H9 (cell line): ENCODE data around the gene DBN1. TPM values are rescaled to one million over a fixed set of nuclear protein-coding genes. Genes with fewer than 3 reads are reported as not detected.

Source experiments
- DNase-seq: peaks from one replicate; pipeline ENCODE4 v3.0.0-alpha.2; 2017
- H2AFZ ChIP-seq: one replicate; pipeline ENCODE4 v1.6.1; 2013; ENCODE audit warnings: mild to moderate bottlenecking, low read length, control low read depth, moderate library complexity
- H2AK5ac ChIP-seq: 2 replicates; pipeline ENCODE4 v1.6.1; 2013; ENCODE audit warnings: low read length, control low read depth, mixed read lengths; ENCODE audit not compliant: insufficient read length
- H2BK120ac ChIP-seq: one replicate; pipeline ENCODE4 v1.6.1; 2013; ENCODE audit warnings: low read depth, mild to moderate bottlenecking, low read length, control low read depth, inconsistent platforms; ENCODE audit not compliant: poor library complexity, severe bottlenecking
- H2BK12ac ChIP-seq: 2 replicates; pipeline ENCODE4 v1.6.1; 2013; ENCODE audit warnings: low read length, control low read depth, mixed read lengths, low read depth; ENCODE audit not compliant: insufficient read length
- H2BK15ac ChIP-seq: 2 replicates; pipeline ENCODE4 v1.6.1; 2013; ENCODE audit warnings: low read depth, low read length, control low read depth
- H2BK20ac ChIP-seq: one replicate; pipeline ENCODE4 v1.6.1; 2013; ENCODE audit warnings: low read depth, mild to moderate bottlenecking, low read length, control low read depth, inconsistent platforms; ENCODE audit not compliant: poor library complexity, severe bottlenecking
- H2BK5ac ChIP-seq: 2 replicates; pipeline ENCODE4 v1.6.1; 2013; ENCODE audit warnings: low read length, control low read depth, mixed read lengths; ENCODE audit not compliant: insufficient read length
- H3K14ac ChIP-seq: 2 replicates; pipeline ENCODE4 v1.6.1; 2013; ENCODE audit warnings: low read length, control low read depth; ENCODE audit not compliant: insufficient read depth
- H3K18ac ChIP-seq: 2 replicates; pipeline ENCODE4 v1.6.1; 2013; ENCODE audit warnings: low read depth, mild to moderate bottlenecking, mixed read lengths, low read length, control low read depth; ENCODE audit not compliant: insufficient read length
- H3K23ac ChIP-seq: 2 replicates; pipeline ENCODE4 v1.6.1; 2013; ENCODE audit warnings: low read length, control low read depth, mixed read lengths, low read depth; ENCODE audit not compliant: insufficient read length
- H3K23me2 ChIP-seq: 2 replicates; pipeline ENCODE4 v1.6.1; 2013; ENCODE audit warnings: low read depth, mild to moderate bottlenecking, mixed read lengths, low read length, control low read depth; ENCODE audit not compliant: insufficient read length, poor library complexity, severe bottlenecking
- H3K27ac ChIP-seq: 2 replicates; pipeline ENCODE4 v1.5.1; 2013; ENCODE audit warnings: low read length, control low read depth, mixed read lengths, low read depth; ENCODE audit not compliant: insufficient read length
- H3K27me3 ChIP-seq: 2 replicates; pipeline ENCODE4 v1.6.1; 2013; ENCODE audit warnings: low read length, control low read depth, inconsistent platforms; ENCODE audit not compliant: insufficient read depth
- H3K4ac ChIP-seq: 2 replicates; pipeline ENCODE4 v1.6.1; 2013; ENCODE audit warnings: low read depth, mild to moderate bottlenecking, control low read depth, inconsistent platforms, low read length, moderate library complexity
- H3K4me1 ChIP-seq: 2 replicates; pipeline ENCODE4 v1.6.1; 2013; ENCODE audit warnings: low read length, control low read depth, inconsistent platforms; ENCODE audit not compliant: insufficient read depth
- H3K4me2 ChIP-seq: 2 replicates; pipeline ENCODE4 v1.6.1; 2013; ENCODE audit warnings: low read length, control low read depth, mixed read lengths; ENCODE audit not compliant: insufficient read length, insufficient read depth
- H3K56ac ChIP-seq: 2 replicates; pipeline ENCODE4 v1.6.1; 2013; ENCODE audit warnings: low read depth, mild to moderate bottlenecking, mixed read lengths, low read length, control low read depth; ENCODE audit not compliant: insufficient read length
- H3K79me1 ChIP-seq: 2 replicates; pipeline ENCODE4 v1.6.1; 2013; ENCODE audit warnings: low read depth, mild to moderate bottlenecking, moderate library complexity, low read length, control low read depth, inconsistent platforms; ENCODE audit not compliant: insufficient read depth, poor library complexity, severe bottlenecking
- H3K79me2 ChIP-seq: 2 replicates; pipeline ENCODE4 v1.6.1; 2013; ENCODE audit warnings: low read length, control low read depth, inconsistent platforms; ENCODE audit not compliant: insufficient read depth
- H3K9ac ChIP-seq: 2 replicates; pipeline ENCODE4 v1.6.1; 2013; ENCODE audit warnings: low read length, control low read depth, mixed read lengths; ENCODE audit not compliant: insufficient read length; ENCODE audit errors: extremely low read depth
- H3K9me3 ChIP-seq: one replicate; pipeline ENCODE4 v1.6.1; 2013; ENCODE audit warnings: low read depth, low read length, inconsistent platforms; ENCODE audit not compliant: control insufficient read depth
- H3T11ph ChIP-seq: one replicate; pipeline ENCODE4 v1.6.1; 2013; ENCODE audit warnings: mild to moderate bottlenecking, low read length, control low read depth, inconsistent platforms
- H4K20me1 ChIP-seq: one replicate; pipeline ENCODE4 v1.6.1; 2013; ENCODE audit not compliant: control insufficient read depth, insufficient read length, insufficient read depth
- H4K5ac ChIP-seq: 2 replicates; pipeline ENCODE4 v1.6.1; 2013; ENCODE audit warnings: low read depth, mild to moderate bottlenecking, mixed read lengths, low read length, control low read depth; ENCODE audit not compliant: insufficient read length
- H4K8ac ChIP-seq: replicated peaks from 2 replicates; pipeline ENCODE4 v1.6.1; 2013; ENCODE audit warnings: low read length, control low read depth, mixed read lengths, low read depth; ENCODE audit not compliant: insufficient read length
- H4K91ac ChIP-seq: 2 replicates; pipeline ENCODE4 v1.6.1; 2013; ENCODE audit warnings: low read depth, mild to moderate bottlenecking, moderate library complexity, mixed read lengths, low read length, control low read depth; ENCODE audit not compliant: insufficient read length
- H3K27ac Mint-ChIP-seq, 3 experiments: 2 replicates in 2 of 3; 3 replicates in 1 of 3; pipeline ENCODE4 v1.8.0; 2020 to 2021; ENCODE audit warnings: mixed read lengths in 3 of 3, mild to moderate bottlenecking in 1 of 3, moderate library complexity in 1 of 3
- H3K27me3 Mint-ChIP-seq: 2 replicates; pipeline ENCODE4 v1.8.0; 2021; ENCODE audit warnings: low read depth, mild to moderate bottlenecking, moderate library complexity, mixed read lengths
- H3K36me3 Mint-ChIP-seq, 3 experiments: 2 replicates in 2 of 3; 3 replicates in 1 of 3; pipeline ENCODE4 v1.8.0; 2020 to 2021; ENCODE audit warnings: low read depth in 3 of 3, mixed read lengths in 3 of 3; ENCODE audit not compliant: insufficient read depth in 1 of 3
- H3K4me1 Mint-ChIP-seq, 2 experiments: 2 replicates each; pipeline ENCODE4 v1.8.0; 2020; ENCODE audit warnings: mixed read lengths in 2 of 2
- H3K4me3 Mint-ChIP-seq, 2 experiments: 2 replicates in 1 of 2; 3 replicates in 1 of 2; pipeline ENCODE4 v1.8.0; 2020 to 2021; ENCODE audit warnings: mild to moderate bottlenecking in 2 of 2, mixed read lengths in 2 of 2, moderate library complexity in 1 of 2
- H3K9me3 Mint-ChIP-seq, 2 experiments: 2 replicates in 1 of 2; 3 replicates in 1 of 2; pipeline ENCODE4 v1.8.0; 2020; ENCODE audit warnings: mild to moderate bottlenecking in 2 of 2, mixed read lengths in 2 of 2, moderate library complexity in 1 of 2
- CTCF ChIP-seq: fragments of 200-600 bp; sonication (generic); conservative IDR thresholded peaks from 3 replicates; pipeline ENCODE4 v1.8.0; 2021; ENCODE audit warnings: antibody characterized with exemption, mild to moderate bottlenecking
- WGBS: extraction: QIAGEN DNeasy Blood & Tissue Kit; methylation state at CpG from one replicate; pipeline ENCODE4 v1.1.7; 2013; ENCODE audit warnings: missing lambda C conversion rate, low lambda C conversion rate, mixed read lengths; ENCODE audit not compliant: insufficient read length; ENCODE audit errors: extremely low coverage; 5-methylcytosine and 5-hydroxymethylcytosine counted together
- total RNA-seq: library from RNA; stranded (reverse); gene quantifications from 2 replicates; pipeline ENCODE4 v1.2.1, GENCODE V29; 2021

Gene DBN1
- total RNA-seq, 1 experiment from 2014 or later = 340 TPM

GRCh38 chr5:177509381-177509951, 36.0 kb upstream of the DBN1 start, which contains the start of gene DOK3:
Gene DOK3, minus strand, starts transcription at chr5:177509826. Its CDS starts 286 bp downstream, at chr5:177509540.
- Mint-ChIP-seq H3K9me3 (no peaks in the 10 kb centered on the region), H3K27ac (peak within 1 kb of the TSS; percentile 85 to 93 (median 90); a peak in 6 of 7 replicates), H3K27me3 (no peaks in the 10 kb centered on the region; the same call in 1 of the 2 replicates), H3K4me3 (no peak within 1 kb of the TSS; a peak in 2 of 5 replicates), H3K4me1 (peaks cover 18 to 20% of the 10 kb centered on the region in 2 experiments), H3K36me3 (peaks cover 33 to 60% (median 51%) of the 10 kb centered on the region in 3 experiments)
- no peak within 1 kb of the TSS for H3K4ac ChIP-seq
- no peak within 1 kb of the TSS for H2BK5ac ChIP-seq
- no peaks in the 10 kb centered on the region for H3K27me3 ChIP-seq
- H2BK15ac ChIP-seq = no peak within 1 kb of the TSS
- no peaks in the 10 kb centered on the region for H3K79me2 ChIP-seq
- H4K91ac ChIP-seq = no peak within 1 kb of the TSS
- H3K4me1 ChIP-seq = no peaks in the 10 kb centered on the region; the same call in 1 of the 2 replicates
- H3K14ac ChIP-seq = no peak within 1 kb of the TSS; the same call in 1 of the 2 replicates
- no peak within 1 kb of the TSS for H4K8ac ChIP-seq
- no peak within 1 kb of the TSS for H2BK20ac ChIP-seq
- no peak for TF ChIP-seq CTCF
- no peak within 1 kb of the TSS for H2BK120ac ChIP-seq
- H3K4me2 ChIP-seq = no peak within 1 kb of the TSS
- H3T11ph ChIP-seq = no peak within 1 kb of the TSS
- H4K5ac ChIP-seq = no peak within 1 kb of the TSS
- H3K23me2 ChIP-seq = no peaks in the 10 kb centered on the region
- H4K20me1 ChIP-seq = no peaks in the 10 kb centered on the region
- peak within 1 kb of the TSS; percentile 5 for H3K9ac ChIP-seq
- H3K18ac ChIP-seq = no peak within 1 kb of the TSS
- peak; percentile 55 for DNase-seq
- H2AFZ ChIP-seq = no peak within 1 kb of the TSS
- H2BK12ac ChIP-seq = no peak within 1 kb of the TSS
- no peaks in the 10 kb centered on the region for H3K9me3 ChIP-seq
- no CpG with 5 or more reads among the region's 20 CpGs for WGBS
- H3K79me1 ChIP-seq = no peaks in the 10 kb centered on the region
- no peak within 1 kb of the TSS for H3K27ac ChIP-seq
- H3K56ac ChIP-seq = no peak within 1 kb of the TSS
- H2AK5ac ChIP-seq = no peak within 1 kb of the TSS
- H3K23ac ChIP-seq = no peak within 1 kb of the TSS
